GM12875 (cell line): ENCODE data around the gene C11orf65.
"Not testable (repeated sequence)": the region's sequence is repeated elsewhere in the genome, so short reads cannot be mapped to it uniquely, and the experiment has no call there.

ENCODE experiments used
- H3K4me3 ChIP-seq: one replicate; pipeline ENCODE4 v1.5.1; 2011; ENCODE audit warnings: low read depth, low read length, control low read depth
- TF ChIP-seq, protein P1 (sequence below): IDR thresholded peaks from 2 replicates; pipeline ENCODE4 v1.5.1; 2011; ENCODE audit warnings: low read depth, mild to moderate bottlenecking, control low read depth, inconsistent platforms, low read length, moderate library complexity, borderline replicate concordance; ENCODE audit not compliant: insufficient read depth

Gene C11orf65

DNA sequence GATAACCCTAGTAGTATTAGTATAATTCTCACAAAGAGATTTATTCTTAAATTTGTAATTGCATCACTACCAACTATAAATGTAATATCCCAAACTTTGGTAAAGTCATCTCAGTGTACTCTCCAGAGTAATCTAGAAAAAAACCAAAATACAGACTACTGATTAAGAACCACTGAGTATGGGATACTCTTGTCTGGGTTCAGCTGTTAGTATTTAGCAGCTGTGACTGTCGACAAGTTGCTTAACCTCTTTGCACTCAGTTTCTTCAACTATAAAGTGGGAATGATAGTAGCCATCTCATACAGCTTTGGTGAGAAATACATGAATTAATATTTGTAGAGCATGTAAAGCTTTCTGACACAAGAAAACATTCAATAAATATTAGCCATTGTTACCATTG lies 35.3 kb downstream of the C11orf65 start:
- TF ChIP-seq, protein P1, sequence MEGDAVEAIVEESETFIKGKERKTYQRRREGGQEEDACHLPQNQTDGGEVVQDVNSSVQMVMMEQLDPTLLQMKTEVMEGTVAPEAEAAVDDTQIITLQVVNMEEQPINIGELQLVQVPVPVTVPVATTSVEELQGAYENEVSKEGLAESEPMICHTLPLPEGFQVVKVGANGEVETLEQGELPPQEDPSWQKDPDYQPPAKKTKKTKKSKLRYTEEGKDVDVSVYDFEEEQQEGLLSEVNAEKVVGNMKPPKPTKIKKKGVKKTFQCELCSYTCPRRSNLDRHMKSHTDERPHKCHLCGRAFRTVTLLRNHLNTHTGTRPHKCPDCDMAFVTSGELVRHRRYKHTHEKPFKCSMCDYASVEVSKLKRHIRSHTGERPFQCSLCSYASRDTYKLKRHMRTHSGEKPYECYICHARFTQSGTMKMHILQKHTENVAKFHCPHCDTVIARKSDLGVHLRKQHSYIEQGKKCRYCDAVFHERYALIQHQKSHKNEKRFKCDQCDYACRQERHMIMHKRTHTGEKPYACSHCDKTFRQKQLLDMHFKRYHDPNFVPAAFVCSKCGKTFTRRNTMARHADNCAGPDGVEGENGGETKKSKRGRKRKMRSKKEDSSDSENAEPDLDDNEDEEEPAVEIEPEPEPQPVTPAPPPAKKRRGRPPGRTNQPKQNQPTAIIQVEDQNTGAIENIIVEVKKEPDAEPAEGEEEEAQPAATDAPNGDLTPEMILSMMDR: no peak
- H3K4me3 ChIP-seq: no peak overlapping the region

DNA sequence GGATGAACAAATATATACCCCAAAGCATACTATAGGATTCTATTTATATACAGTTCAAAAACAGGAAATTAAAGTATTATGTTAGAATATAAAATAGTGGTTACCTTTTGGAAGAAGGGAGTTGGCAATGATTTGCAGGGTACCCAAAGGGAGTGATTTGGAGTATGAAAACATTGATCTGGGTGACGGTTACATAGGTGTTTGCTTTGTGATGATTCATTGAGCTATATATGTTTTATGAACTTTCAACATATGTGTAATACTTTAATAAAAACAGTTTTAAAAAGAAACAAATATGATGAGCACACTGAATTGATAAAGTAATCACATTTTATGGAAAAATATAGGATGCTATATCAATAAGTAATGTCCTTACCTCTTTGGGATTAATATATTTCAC lies 36.0 kb downstream of the C11orf65 start:
- TF ChIP-seq, protein P1: no peak
- H3K4me3 ChIP-seq: no peak overlapping the region

GRCh38 chr11:108417551-108417950 lies 49.8 kb downstream of the C11orf65 start:
- H3K4me3 ChIP-seq: not testable (repeated sequence)
- TF ChIP-seq, protein P1: peak; percentile 42; the same call in 1 of the 2 replicates

DNA sequence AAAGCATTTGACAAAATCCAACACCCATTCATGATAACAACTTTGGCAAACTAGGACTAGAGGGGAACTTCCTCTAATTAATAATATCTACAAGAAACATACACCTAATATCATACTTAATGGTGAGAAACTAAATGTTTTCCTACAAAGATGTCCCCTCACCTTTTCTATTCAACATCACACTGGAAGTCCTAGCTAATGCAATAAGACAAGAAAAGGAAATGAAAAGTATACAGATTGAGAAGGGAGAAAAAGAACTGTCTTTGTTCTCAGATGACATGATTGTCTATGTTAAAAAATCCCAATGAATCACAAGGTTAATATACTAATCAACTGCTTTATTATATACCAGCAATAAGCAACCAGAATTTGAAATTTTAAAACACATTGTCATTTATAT lies 52.4 kb downstream of the C11orf65 start:
- H3K4me3 ChIP-seq: no peak overlapping the region
- TF ChIP-seq, protein P1: no peak

GRCh38 chr11:108405706-108406105 lies 61.6 kb downstream of the C11orf65 start:
- H3K4me3 ChIP-seq: no peak overlapping the region
- TF ChIP-seq, protein P1: no peak

DNA sequence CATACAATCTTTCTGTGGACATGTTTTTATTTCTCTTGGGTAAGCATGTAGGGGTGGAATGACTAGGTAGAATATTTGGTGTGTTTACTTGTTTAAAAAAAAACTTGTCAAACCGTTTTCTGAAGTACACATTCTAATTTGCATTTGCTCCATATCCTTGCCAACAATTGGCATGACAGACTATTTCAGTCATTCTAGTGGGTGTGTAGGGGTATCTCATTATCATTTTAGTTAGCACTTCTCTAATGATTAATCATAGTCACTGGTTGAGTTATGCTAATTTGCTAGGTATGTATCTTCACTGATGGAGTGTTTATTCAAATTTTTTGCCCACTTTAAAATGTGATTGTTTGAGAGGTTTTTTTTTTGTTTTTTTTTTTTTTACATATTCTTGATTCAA lies 64.3 kb downstream of the C11orf65 start:
- TF ChIP-seq, protein P1: no peak
- H3K4me3 ChIP-seq: no peak overlapping the region

GRCh38 chr11:108402241-108402640 lies 65.1 kb downstream of the C11orf65 start:
- TF ChIP-seq, protein P1: no peak

More at GRCh38 chr11:108402241-108402640, 65.1 kb downstream of the C11orf65 start:
- H3K4me3 ChIP-seq: no peak overlapping the region
